Vagina (tissue), 2 donors: ENCODE data around the gene PDCD7.

Source experiments
- CTCF ChIP-seq, 3 experiments: fragments of 450-650 bp in 2 of 3; fragments of 200-600 bp in 1 of 3; sonication (generic) in 1 of 3; IDR thresholded peaks; one replicate each; pipeline ENCODE4 v1.5.1; 2017 to 2019; ENCODE audit warnings: antibody characterized with exemption in 3 of 3, mild to moderate bottlenecking in 2 of 3, moderate library complexity in 2 of 3
- POLR2AphosphoS5 ChIP-seq, 2 donors: sonication (generic); formaldehyde crosslinking; IDR thresholded peaks; one replicate each; pipeline ENCODE4 v1.9.0; 2017; ENCODE audit warnings: antibody characterized with exemption in 2 of 2, mild to moderate bottlenecking in 2 of 2, low read depth in 1 of 2; ENCODE audit not compliant: insufficient read depth in 1 of 2

GRCh38 chr15:65091946-65092770 is 41.5 kb downstream of the PDCD7 start:
- TF ChIP-seq CTCF (IDR thresholded peaks at IDR 0.05) (no peak), POLR2AphosphoS5 (IDR thresholded peaks at IDR 0.05; ENCODE audit: insufficient read depth in 1 of 2, low read depth in 1 of 2) (no peak)
